Esophagus muscularis mucosa (tissue), 4 donors: ENCODE results near the gene LDAH.

Experiments
- EP300 ChIP-seq: sonication (generic); formaldehyde crosslinking; IDR thresholded peaks from one replicate; pipeline ENCODE4 v1.6.1; 2017; ENCODE audit warnings: antibody characterized with exemption
- POLR2A ChIP-seq: fragments of 450-650 bp; IDR thresholded peaks from one replicate; pipeline ENCODE4 v1.6.1; 2017; ENCODE audit warnings: antibody characterized with exemption, moderate library complexity, mild to moderate bottlenecking, low read depth
- POLR2AphosphoS5 ChIP-seq, 2 donors: sonication (generic); formaldehyde crosslinking; IDR thresholded peaks; one replicate each; pipeline ENCODE4 v1.6.1; 2017; ENCODE audit warnings: antibody characterized with exemption in 2 of 2
- TF ChIP-seq, protein P1 (sequence below), 3 experiments: fragments of 200-600 bp in 2 of 3; fragments of 450-650 bp in 1 of 3; sonication (generic) in 2 of 3; IDR thresholded peaks; one replicate each; pipeline ENCODE4 v1.5.1; 2017 to 2019; ENCODE audit warnings: antibody characterized with exemption in 3 of 3, mild to moderate bottlenecking in 2 of 3, moderate library complexity in 1 of 3

DNA sequence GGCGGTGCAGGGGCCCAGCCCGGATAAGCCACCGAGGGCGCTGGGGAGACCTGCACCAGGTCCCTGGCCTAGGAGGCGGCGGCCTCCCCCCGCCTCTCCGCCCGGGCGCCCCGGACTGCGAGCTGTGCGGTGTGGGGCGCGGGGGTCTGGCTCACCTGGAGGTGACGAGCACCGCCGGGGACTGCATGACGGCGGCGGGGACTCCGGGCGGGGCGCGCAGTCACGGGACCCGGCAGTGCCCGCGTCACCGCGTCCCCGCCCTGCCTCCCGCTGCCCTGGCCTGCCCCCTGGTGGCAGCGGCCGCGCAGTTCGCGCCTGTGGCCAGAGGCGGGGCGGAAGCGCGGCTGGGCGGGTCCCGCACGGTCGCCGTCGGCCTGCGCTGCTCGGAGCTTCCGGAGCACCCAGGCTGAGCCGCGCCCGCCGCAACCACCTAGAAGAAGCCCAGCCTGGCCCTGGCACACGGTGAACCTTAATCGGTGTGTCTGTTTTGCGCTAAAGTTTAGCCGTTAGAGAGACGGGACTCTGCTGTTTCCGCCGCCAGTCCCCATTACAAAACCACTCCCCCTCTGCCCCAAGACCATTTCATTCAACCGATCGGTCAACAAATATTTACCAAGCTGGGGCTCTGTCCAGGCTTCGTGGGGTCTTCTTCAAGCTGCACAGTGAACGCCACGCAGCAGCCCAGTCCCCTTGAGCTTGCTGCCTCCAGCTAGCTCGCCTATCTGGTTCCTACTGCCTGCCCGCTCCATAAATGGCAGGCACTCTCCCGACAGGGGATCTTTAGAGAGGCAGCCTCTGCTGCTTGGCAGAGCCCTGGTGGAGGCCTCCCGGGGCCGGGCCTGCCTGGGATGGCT, 171.8 kb downstream of the LDAH start, which contains the start of gene HS1BP3:
- TF ChIP-seq, protein P1, sequence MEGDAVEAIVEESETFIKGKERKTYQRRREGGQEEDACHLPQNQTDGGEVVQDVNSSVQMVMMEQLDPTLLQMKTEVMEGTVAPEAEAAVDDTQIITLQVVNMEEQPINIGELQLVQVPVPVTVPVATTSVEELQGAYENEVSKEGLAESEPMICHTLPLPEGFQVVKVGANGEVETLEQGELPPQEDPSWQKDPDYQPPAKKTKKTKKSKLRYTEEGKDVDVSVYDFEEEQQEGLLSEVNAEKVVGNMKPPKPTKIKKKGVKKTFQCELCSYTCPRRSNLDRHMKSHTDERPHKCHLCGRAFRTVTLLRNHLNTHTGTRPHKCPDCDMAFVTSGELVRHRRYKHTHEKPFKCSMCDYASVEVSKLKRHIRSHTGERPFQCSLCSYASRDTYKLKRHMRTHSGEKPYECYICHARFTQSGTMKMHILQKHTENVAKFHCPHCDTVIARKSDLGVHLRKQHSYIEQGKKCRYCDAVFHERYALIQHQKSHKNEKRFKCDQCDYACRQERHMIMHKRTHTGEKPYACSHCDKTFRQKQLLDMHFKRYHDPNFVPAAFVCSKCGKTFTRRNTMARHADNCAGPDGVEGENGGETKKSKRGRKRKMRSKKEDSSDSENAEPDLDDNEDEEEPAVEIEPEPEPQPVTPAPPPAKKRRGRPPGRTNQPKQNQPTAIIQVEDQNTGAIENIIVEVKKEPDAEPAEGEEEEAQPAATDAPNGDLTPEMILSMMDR (IDR thresholded peaks at IDR 0.05), result peak; percentile 95 to 99 (median 99)
- peak; percentile 82 to 97 for TF ChIP-seq POLR2AphosphoS5 (IDR thresholded peaks at IDR 0.05)
- TF ChIP-seq POLR2A, result peak; percentile 87
- TF ChIP-seq EP300, result no peak
